K562 treated with DMSO at 1 percent for 4 hours (cell line): ENCODE measurements around the gene OR6J1. TPM values are rescaled to one million over a fixed set of nuclear protein-coding genes. Genes with fewer than 3 reads are reported as not detected.

Source experiments
- total RNA-seq: library from RNA; unstranded; fragments of 300-600 nt; gene quantifications from 2 replicates; pipeline ENCODE4 v1.2.3, GENCODE V29; 2022; ENCODE audit not compliant: insufficient read depth

OR6J1 gene
- total RNA-seq: not detected in 2 replicates

DNA sequence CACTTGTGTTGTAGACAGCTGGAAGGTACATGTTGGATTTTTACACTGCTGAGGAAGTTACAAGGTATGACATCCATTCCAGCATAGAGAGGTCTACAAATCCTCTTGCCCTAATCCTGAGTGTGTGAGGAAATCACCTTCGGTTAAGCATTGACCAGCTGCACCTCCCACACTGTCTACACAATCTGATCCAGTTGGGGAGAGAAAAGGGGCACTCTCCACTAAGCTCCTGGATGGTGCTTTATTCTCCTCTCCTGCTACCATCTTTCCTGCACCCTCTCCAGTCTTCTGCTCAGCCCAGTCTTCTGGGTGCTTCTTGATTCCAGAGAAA lies at the start of gene OR6J1:
Gene OR6J1, minus strand, starts transcription at position 48 of the 331 bp plus-strand sequence. CDS start 9,541 bp downstream, outside the sequence.

DNA sequence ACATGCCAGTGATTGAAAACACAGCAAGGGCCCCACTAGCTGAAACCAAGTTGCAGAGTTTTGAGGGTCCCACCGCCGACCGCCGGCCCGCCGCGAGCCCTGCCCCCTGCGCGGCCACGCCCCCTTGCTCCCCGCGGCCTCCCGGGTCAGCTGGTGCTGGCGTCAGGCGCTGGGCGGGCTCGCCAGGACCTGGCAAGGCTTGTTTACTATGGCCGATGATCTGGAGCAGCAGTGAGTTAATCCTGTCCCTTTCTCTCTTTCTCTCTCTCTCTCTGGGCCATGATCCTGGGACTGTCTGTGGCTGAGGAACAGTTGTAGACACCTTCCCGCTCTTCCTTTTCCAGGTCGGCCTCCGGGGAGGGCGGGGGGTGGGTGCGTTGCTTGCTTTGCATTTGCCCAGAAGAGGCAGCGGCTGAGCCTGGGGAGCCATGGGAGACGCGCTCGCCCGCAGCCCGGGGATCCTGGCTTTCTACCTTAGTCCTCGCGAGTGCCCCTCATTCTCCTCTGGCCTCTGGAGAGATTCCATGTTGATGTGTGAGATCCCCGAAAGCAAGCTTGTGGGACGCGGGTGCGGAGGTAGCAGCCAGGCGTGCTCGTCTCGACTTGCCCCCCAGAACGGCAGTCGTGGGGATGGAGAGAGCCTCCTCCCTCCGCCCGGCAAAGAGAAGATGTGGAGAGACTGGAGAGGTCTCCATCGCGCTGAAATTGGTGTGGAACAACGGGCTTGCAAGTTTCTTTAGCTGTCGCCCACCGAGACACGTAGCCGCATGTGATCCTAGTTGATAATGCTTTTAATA lies 45.9 kb downstream of the OR6J1 start, which contains the start of gene ABHD4:
Gene ABHD4, plus strand, starts transcription at position 202 of the 797 bp plus-strand sequence. Its CDS starts 7 bp downstream, at position 209.

DNA sequence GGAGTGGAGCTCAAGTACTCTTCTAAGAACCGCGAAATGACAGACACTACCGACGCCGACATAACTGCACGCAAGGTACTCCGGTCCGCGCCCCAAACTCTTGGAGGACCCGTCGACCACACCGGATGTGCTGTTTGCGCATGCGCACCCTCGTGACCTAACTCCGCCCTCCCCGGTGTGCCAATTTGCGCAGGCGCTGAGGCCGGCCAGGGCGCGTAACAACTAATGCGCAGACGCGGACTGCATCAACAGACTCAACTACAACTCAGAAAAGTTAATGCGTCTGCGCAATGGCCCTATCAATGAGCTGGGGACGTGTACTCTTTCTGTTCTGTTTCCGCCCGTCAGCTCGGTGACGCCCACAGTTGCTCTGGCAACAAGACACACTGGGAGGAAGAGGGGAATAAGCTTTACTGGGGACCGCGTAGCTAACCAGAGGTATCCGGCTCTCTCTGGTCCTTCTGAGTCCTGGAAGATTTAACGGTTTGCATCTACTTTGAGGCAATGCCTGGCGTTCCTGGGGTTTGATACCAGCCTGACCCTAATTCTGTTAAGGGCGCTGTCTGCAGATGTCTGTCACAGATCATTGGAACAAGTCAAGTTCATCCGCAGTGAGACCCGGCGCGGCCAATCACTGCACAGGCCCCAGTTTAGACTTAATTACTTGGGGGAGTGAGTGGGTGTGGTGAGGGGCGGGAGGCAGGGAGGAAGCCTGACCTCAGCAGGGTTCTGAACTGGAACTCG lies 54.9 kb downstream of the OR6J1 start, which contains the start of gene DAD1:
Gene DAD1, minus strand, starts transcription at position 129 of the 744 bp plus-strand sequence. Its CDS starts 67 bp downstream, at position 62.

Other genes with a start within 250 kb of the OR6J1 start
- 249 and 274 TPM in 2 replicates for gene DAD1, start 55.1 kb downstream of the OR6J1 start, total RNA-seq
- gene ABHD4, start 46.1 kb downstream of the OR6J1 start, total RNA-seq: 18.7 and 24.0 TPM in 2 replicates
- 120 TPM in 2 replicates for gene OXA1L, start 122.3 kb upstream of the OR6J1 start, total RNA-seq
- gene SLC7A7, start 171.1 kb upstream of the OR6J1 start, total RNA-seq: 1.6 and 1.8 TPM in 2 replicates
- gene MRPL52, start 185.5 kb upstream of the OR6J1 start, total RNA-seq: 95.9 and 102 TPM in 2 replicates
- gene MMP14, start 192.2 kb upstream of the OR6J1 start, total RNA-seq: 3.7 and 4.5 TPM in 2 replicates
- 40.9 and 49.4 TPM in 2 replicates for gene LRP10, start 227.4 kb upstream of the OR6J1 start, total RNA-seq
- gene REM2, start 238.9 kb upstream of the OR6J1 start, total RNA-seq: 2.6 and 3.2 TPM in 2 replicates